Fibroblast of lung (primary cell): ENCODE results near the gene NLRP13. TPM values are rescaled to one million over a fixed set of nuclear protein-coding genes. Genes with fewer than 3 reads are reported as not detected.

Experiments used
- DNase-seq, 2 donors: peaks; one replicate each; pipeline versions ENCODE4 v3.0.0 to v3.0.0-alpha.2; 2010; ENCODE audit warnings: low read depth in 2 of 2
- H2AFZ ChIP-seq: 2 replicates; pipeline ENCODE4 v1.5.1; 2012; ENCODE audit warnings: low read length, control low read depth, inconsistent platforms
- H3K27ac ChIP-seq: 2 replicates; pipeline ENCODE4 v1.5.1; 2011; ENCODE audit warnings: low read length, control low read depth; ENCODE audit not compliant: insufficient read depth
- H3K27me3 ChIP-seq: 2 replicates; pipeline ENCODE4 v1.5.1; 2011; ENCODE audit warnings: mild to moderate bottlenecking, low read length; ENCODE audit not compliant: control insufficient read depth, insufficient read depth
- H3K36me3 ChIP-seq: 2 replicates; pipeline ENCODE4 v1.5.1; 2011; ENCODE audit warnings: low read length; ENCODE audit not compliant: control insufficient read depth, insufficient read depth
- H3K4me1 ChIP-seq: 2 replicates; pipeline ENCODE4 v1.5.1; 2011; ENCODE audit warnings: low read length; ENCODE audit not compliant: control insufficient read depth, insufficient read depth; ENCODE audit errors: extremely low read depth
- H3K4me2 ChIP-seq: 2 replicates; pipeline ENCODE4 v1.5.1; 2011; ENCODE audit warnings: low read length, control low read depth; ENCODE audit not compliant: insufficient read depth; ENCODE audit errors: extremely low read depth
- H3K4me3 ChIP-seq, 4 experiments: fragments of 200-600 bp in 1 of 4; sonication (generic) in 1 of 4; replicated peaks in 1 of 4; 2 replicates each; pipeline ENCODE4 v1.5.1; 2011 to 2016; ENCODE audit warnings: low read length in 4 of 4, low read depth in 3 of 4, mild to moderate bottlenecking in 3 of 4, control low read depth in 2 of 4, inconsistent platforms in 1 of 4, mixed read lengths in 1 of 4; ENCODE audit not compliant: insufficient read depth in 1 of 4; ENCODE audit errors: control extremely low read depth in 1 of 4
- H3K79me2 ChIP-seq: 2 replicates; pipeline ENCODE4 v1.5.1; 2012; ENCODE audit warnings: mild to moderate bottlenecking, low read length, inconsistent platforms; ENCODE audit not compliant: control insufficient read depth, insufficient read depth
- H3K9ac ChIP-seq: 2 replicates; pipeline ENCODE4 v1.5.1; 2011; ENCODE audit warnings: mild to moderate bottlenecking, low read length, control low read depth; ENCODE audit not compliant: insufficient read depth
- H3K9me3 ChIP-seq: 2 replicates; pipeline ENCODE4 v1.5.1; 2012; ENCODE audit warnings: low read depth, low read length; ENCODE audit not compliant: control insufficient read depth, insufficient read depth
- H4K20me1 ChIP-seq: 2 replicates; pipeline ENCODE4 v1.5.1; 2011; ENCODE audit warnings: low read length; ENCODE audit not compliant: control insufficient read depth, insufficient read depth; ENCODE audit errors: extremely low read depth
- EZH2 ChIP-seq: IDR thresholded peaks from 2 replicates; pipeline ENCODE4 v1.5.1; 2012; ENCODE audit warnings: low read length, control low read depth, mild to moderate bottlenecking; ENCODE audit errors: missing control alignments
- polyA plus RNA-seq, 2 donors: library from polyadenylated mRNA; depleted of rRNA in 1 of 2; stranded (reverse) in 1 of 2; unstranded in 1 of 2; fragments of >200 nt; gene quantifications; 2 replicates each; pipeline ENCODE4 v1.2.1, GENCODE V29; 2011 to 2012; ENCODE audit warnings: missing spikeins in 1 of 2
- total RNA-seq: library from RNA; depleted of rRNA; stranded (reverse); fragments of >200 nt; gene quantifications from 2 replicates; pipeline ENCODE4 v1.2.1, GENCODE V29; 2014
- TF ChIP-seq, protein P1 (sequence below), 2 donors: IDR thresholded peaks in 1 of 2; conservative IDR thresholded peaks in 1 of 2; 1 replicate in 1 of 2; 2 replicates in 1 of 2; pipeline ENCODE4 v1.5.1; 2011 to 2012; ENCODE audit warnings: low read length in 2 of 2, control low read depth in 1 of 2, inconsistent platforms in 1 of 2, low read depth in 1 of 2, mild to moderate bottlenecking in 1 of 2

NLRP13 gene
- total and polyA plus RNA-seq, 2 donors (not counting 1 experiment from before 2014, with no cell fraction given), result not detected

DNA sequence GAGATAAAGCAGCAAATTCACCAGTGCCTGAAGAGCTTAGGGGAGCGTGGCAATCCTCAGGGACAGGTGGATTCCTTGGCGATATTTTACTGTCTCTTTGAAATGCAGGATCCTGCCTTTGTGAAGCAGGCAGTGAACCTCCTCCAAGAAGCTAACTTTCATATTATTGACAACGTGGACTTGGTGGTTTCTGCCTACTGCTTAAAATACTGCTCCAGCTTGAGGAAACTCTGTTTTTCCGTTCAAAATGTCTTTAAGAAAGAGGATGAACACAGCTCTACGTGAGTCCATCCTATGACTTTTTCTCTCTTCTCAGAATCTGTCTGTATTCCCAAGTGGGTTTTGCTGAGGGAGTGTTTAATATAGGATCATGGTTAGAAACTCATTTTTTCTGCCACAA is 73.2 kb downstream of the NLRP13 start:
- H3K4me1 ChIP-seq, result no peaks in the 10 kb centered on the region
- TF ChIP-seq, protein P1, sequence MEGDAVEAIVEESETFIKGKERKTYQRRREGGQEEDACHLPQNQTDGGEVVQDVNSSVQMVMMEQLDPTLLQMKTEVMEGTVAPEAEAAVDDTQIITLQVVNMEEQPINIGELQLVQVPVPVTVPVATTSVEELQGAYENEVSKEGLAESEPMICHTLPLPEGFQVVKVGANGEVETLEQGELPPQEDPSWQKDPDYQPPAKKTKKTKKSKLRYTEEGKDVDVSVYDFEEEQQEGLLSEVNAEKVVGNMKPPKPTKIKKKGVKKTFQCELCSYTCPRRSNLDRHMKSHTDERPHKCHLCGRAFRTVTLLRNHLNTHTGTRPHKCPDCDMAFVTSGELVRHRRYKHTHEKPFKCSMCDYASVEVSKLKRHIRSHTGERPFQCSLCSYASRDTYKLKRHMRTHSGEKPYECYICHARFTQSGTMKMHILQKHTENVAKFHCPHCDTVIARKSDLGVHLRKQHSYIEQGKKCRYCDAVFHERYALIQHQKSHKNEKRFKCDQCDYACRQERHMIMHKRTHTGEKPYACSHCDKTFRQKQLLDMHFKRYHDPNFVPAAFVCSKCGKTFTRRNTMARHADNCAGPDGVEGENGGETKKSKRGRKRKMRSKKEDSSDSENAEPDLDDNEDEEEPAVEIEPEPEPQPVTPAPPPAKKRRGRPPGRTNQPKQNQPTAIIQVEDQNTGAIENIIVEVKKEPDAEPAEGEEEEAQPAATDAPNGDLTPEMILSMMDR (conservative IDR thresholded peaks at IDR 0.05 in 1 of 2, IDR thresholded peaks at IDR 0.05 in 1 of 2; ENCODE audit: low read depth in 1 of 2, low read length in 2 of 2), result no peak
- TF ChIP-seq EZH2, result no peak
- H3K4me3 ChIP-seq, result no peak overlapping the region
- H3K4me2 ChIP-seq, result no peak overlapping the region
- H3K9me3 ChIP-seq, result no peaks in the 10 kb centered on the region
- H3K36me3 ChIP-seq, result no peaks in the 10 kb centered on the region
- H4K20me1 ChIP-seq, result no peaks in the 10 kb centered on the region
- no peaks in the 10 kb centered on the region for H3K27me3 ChIP-seq
- no peaks in the 10 kb centered on the region for H3K79me2 ChIP-seq
- no peak overlapping the region for H3K27ac ChIP-seq
- no peak for DNase-seq
- no peak overlapping the region for H3K9ac ChIP-seq
- no peak overlapping the region for H2AFZ ChIP-seq

DNA sequence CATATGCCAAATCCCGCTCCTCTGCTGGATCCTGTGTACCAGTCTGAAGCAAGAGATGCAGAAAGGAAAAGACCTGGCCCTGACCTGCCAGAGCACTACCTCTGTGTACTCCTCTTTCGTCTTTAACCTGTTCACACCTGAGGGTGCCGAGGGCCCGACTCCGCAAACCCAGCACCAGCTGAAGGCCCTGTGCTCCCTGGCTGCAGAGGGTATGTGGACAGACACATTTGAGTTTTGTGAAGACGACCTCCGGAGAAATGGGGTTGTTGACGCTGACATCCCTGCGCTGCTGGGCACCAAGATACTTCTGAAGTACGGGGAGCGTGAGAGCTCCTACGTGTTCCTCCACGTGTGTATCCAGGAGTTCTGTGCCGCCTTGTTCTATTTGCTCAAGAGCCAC is 73.7 kb downstream of the NLRP13 start:
- no peak overlapping the region for H3K27ac ChIP-seq
- no peak overlapping the region for H3K4me3 ChIP-seq
- no peaks in the 10 kb centered on the region for H3K4me1 ChIP-seq
- H4K20me1 ChIP-seq, result no peaks in the 10 kb centered on the region
- no peak for TF ChIP-seq EZH2
- TF ChIP-seq, protein P1 (conservative IDR thresholded peaks at IDR 0.05 in 1 of 2, IDR thresholded peaks at IDR 0.05 in 1 of 2; ENCODE audit: low read depth in 1 of 2, low read length in 2 of 2), result no peak
- no peak overlapping the region for H3K9ac ChIP-seq
- H3K9me3 ChIP-seq, result no peaks in the 10 kb centered on the region
- H3K79me2 ChIP-seq, result no peaks in the 10 kb centered on the region
- no peak overlapping the region for H3K4me2 ChIP-seq
- H2AFZ ChIP-seq, result no peak overlapping the region
- no peaks in the 10 kb centered on the region for H3K36me3 ChIP-seq
- H3K27me3 ChIP-seq, result no peaks in the 10 kb centered on the region
- DNase-seq, result no peak

DNA sequence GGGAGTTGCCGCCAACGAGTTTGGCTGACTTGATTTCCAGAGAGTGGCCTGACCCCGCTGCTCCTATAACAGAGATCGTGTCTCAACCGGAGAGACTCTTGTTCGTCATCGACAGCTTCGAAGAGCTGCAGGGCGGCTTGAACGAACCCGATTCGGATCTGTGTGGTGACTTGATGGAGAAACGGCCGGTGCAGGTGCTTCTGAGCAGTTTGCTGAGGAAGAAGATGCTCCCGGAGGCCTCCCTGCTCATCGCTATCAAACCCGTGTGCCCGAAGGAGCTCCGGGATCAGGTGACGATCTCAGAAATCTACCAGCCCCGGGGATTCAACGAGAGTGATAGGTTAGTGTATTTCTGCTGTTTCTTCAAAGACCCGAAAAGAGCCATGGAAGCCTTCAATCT is 74.2 kb downstream of the NLRP13 start:
- Histone ChIP-seq H3K27ac (no peak overlapping the region), H2AFZ (no peak overlapping the region), H3K36me3 (no peaks in the 10 kb centered on the region), H3K4me2 (no peak overlapping the region), H4K20me1 (no peaks in the 10 kb centered on the region), H3K27me3 (no peaks in the 10 kb centered on the region), H3K4me3 (no peak overlapping the region), H3K9me3 (no peaks in the 10 kb centered on the region), H3K9ac (no peak overlapping the region), H3K79me2 (no peaks in the 10 kb centered on the region), H3K4me1 (no peaks in the 10 kb centered on the region)
- DNase-seq, result no peak
- TF ChIP-seq, protein P1 (conservative IDR thresholded peaks at IDR 0.05 in 1 of 2, IDR thresholded peaks at IDR 0.05 in 1 of 2; ENCODE audit: low read depth in 1 of 2, low read length in 2 of 2), result no peak
- no peak for TF ChIP-seq EZH2
